ENCODE data around the gene MAP2K6. TPM values are rescaled to one million over a fixed set of nuclear protein-coding genes. Genes with fewer than 3 reads are reported as not detected.

MAP2K6 gene
- polyA plus RNA-seq, 1 donor (not counting 4 experiments of a cell fraction or from before 2014, with no cell fraction given) = 0.39 TPM

- Histone ChIP-seq H3K9ac (ENCODE audit: control insufficient read depth, extremely low read depth, insufficient read depth, low read length) (no peak overlapping the region), H3K79me2 (ENCODE audit: control insufficient read depth, insufficient read depth, low read length) (no peaks in the 10 kb centered on the region), H3K36me3 (ENCODE audit: control insufficient read depth in 2 of 2, extremely low read depth in 1 of 2, insufficient read depth in 2 of 2, low read length in 2 of 2) (no peaks in the 10 kb centered on the region), H3K9me1 (ENCODE audit: control insufficient read depth, extremely low read depth, insufficient read depth, low read length) (no peaks in the 10 kb centered on the region), H3K27me3 (ENCODE audit: control insufficient read depth, extremely low read depth, insufficient read depth, low read length) (no peaks in the 10 kb centered on the region), H3K4me1 (ENCODE audit: control insufficient read depth, extremely low read depth, insufficient read depth, low read length) (no peaks in the 10 kb centered on the region), H3K9me3 (ENCODE audit: control insufficient read depth, low read depth, low read length) (no peaks in the 10 kb centered on the region), H3K27ac (ENCODE audit: control insufficient read depth, insufficient read depth, low read length) (no peak overlapping the region), H2AFZ (ENCODE audit: control insufficient read depth, low read length) (no peak overlapping the region), H3K4me3 (ENCODE audit: control insufficient read depth in 2 of 3, extremely low read depth in 1 of 3, insufficient read depth in 2 of 3, low read depth in 1 of 3, low read length in 3 of 3) (no peak overlapping the region), H4K20me1 (ENCODE audit: control insufficient read depth, extremely low read depth, insufficient read depth, low read length) (no peaks in the 10 kb centered on the region), H3K4me2 (ENCODE audit: control insufficient read depth, extremely low read depth, insufficient read depth, low read depth, low read length) (no peak overlapping the region)
- no peak for FAIRE-seq
- dilution Hi-C loops (cut with MboI; ENCODE audit: extremely low pct_ligation_motif_present, low sequenced_read_pairs) = no loop called here
- TF ChIP-seq EZH2 (IDR thresholded peaks at IDR 0.05; ENCODE audit: low read length) (no peak), CTCF (optimal IDR thresholded peaks at IDR 0.05 in 1 of 3, IDR thresholded peaks at IDR 0.05 in 1 of 3, conservative IDR thresholded peaks at IDR 0.05 in 1 of 3; ENCODE audit: extremely low read depth in 1 of 3, insufficient read depth in 2 of 3, low read length in 3 of 3) (no peak)
- DNase-seq (ENCODE audit: low read depth, low spot score) = no peak
These were observed 152.6 kb downstream of the MAP2K6 start for GRCh38 chr17:69567130-69567529.

GRCh38 chr17:69572747-69573146 lies 158.2 kb downstream of the MAP2K6 start:
- TF ChIP-seq EZH2 (IDR thresholded peaks at IDR 0.05; ENCODE audit: low read length) = no peak
- no peak for TF ChIP-seq CTCF (optimal IDR thresholded peaks at IDR 0.05 in 1 of 3, IDR thresholded peaks at IDR 0.05 in 1 of 3, conservative IDR thresholded peaks at IDR 0.05 in 1 of 3; ENCODE audit: extremely low read depth in 1 of 3, insufficient read depth in 2 of 3, low read length in 3 of 3)
- H3K4me2 ChIP-seq (ENCODE audit: control insufficient read depth, extremely low read depth, insufficient read depth, low read depth, low read length) = no peak overlapping the region
- no peak overlapping the region for H3K9ac ChIP-seq (ENCODE audit: control insufficient read depth, extremely low read depth, insufficient read depth, low read length)
- dilution Hi-C loops (cut with MboI; ENCODE audit: extremely low pct_ligation_motif_present, low sequenced_read_pairs) = no loop called here
- H3K36me3 ChIP-seq (ENCODE audit: control insufficient read depth in 2 of 2, extremely low read depth in 1 of 2, insufficient read depth in 2 of 2, low read length in 2 of 2) = no peaks in the 10 kb centered on the region
- H4K20me1 ChIP-seq (ENCODE audit: control insufficient read depth, extremely low read depth, insufficient read depth, low read length) = no peaks in the 10 kb centered on the region
- no peak overlapping the region for H3K4me3 ChIP-seq (ENCODE audit: control insufficient read depth in 2 of 3, extremely low read depth in 1 of 3, insufficient read depth in 2 of 3, low read depth in 1 of 3, low read length in 3 of 3)
- H3K27ac ChIP-seq (ENCODE audit: control insufficient read depth, insufficient read depth, low read length) = no peak overlapping the region
- DNase-seq (ENCODE audit: low read depth, low spot score) = no peak
- no peaks in the 10 kb centered on the region for H3K9me1 ChIP-seq (ENCODE audit: control insufficient read depth, extremely low read depth, insufficient read depth, low read length)
- H3K4me1 ChIP-seq (ENCODE audit: control insufficient read depth, extremely low read depth, insufficient read depth, low read length) = no peaks in the 10 kb centered on the region
- H3K27me3 ChIP-seq (ENCODE audit: control insufficient read depth, extremely low read depth, insufficient read depth, low read length) = no peaks in the 10 kb centered on the region
- no peaks in the 10 kb centered on the region for H3K79me2 ChIP-seq (ENCODE audit: control insufficient read depth, insufficient read depth, low read length)
- H2AFZ ChIP-seq (ENCODE audit: control insufficient read depth, low read length) = no peak overlapping the region
- H3K9me3 ChIP-seq (ENCODE audit: control insufficient read depth, low read depth, low read length) = no peaks in the 10 kb centered on the region
- no peak for FAIRE-seq

Measured in keratinocyte (primary cell).